ENCODE measurements around the gene CCDC158. TPM values are rescaled to one million over a fixed set of nuclear protein-coding genes. Genes with fewer than 3 reads are reported as not detected.
"Not testable (repeated sequence)": the region's sequence is repeated elsewhere in the genome, so short reads cannot be mapped to it uniquely, and the experiment has no call there.

The CCDC158 gene
- total RNA-seq, 1 donor from 2014 or later = 0.17 TPM

GRCh38 chr4:76300012-76300411, 120.9 kb downstream of the CCDC158 start:
- no peak overlapping the region for H3K4me3 ChIP-seq (ENCODE audit: low read depth, low read length)
- TF ChIP-seq, protein P1, sequence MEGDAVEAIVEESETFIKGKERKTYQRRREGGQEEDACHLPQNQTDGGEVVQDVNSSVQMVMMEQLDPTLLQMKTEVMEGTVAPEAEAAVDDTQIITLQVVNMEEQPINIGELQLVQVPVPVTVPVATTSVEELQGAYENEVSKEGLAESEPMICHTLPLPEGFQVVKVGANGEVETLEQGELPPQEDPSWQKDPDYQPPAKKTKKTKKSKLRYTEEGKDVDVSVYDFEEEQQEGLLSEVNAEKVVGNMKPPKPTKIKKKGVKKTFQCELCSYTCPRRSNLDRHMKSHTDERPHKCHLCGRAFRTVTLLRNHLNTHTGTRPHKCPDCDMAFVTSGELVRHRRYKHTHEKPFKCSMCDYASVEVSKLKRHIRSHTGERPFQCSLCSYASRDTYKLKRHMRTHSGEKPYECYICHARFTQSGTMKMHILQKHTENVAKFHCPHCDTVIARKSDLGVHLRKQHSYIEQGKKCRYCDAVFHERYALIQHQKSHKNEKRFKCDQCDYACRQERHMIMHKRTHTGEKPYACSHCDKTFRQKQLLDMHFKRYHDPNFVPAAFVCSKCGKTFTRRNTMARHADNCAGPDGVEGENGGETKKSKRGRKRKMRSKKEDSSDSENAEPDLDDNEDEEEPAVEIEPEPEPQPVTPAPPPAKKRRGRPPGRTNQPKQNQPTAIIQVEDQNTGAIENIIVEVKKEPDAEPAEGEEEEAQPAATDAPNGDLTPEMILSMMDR (conservative IDR thresholded peaks at IDR 0.05; ENCODE audit: low read depth, low read length) = no peak
- DNase-seq (ENCODE audit: low read depth) = no peak

DNA sequence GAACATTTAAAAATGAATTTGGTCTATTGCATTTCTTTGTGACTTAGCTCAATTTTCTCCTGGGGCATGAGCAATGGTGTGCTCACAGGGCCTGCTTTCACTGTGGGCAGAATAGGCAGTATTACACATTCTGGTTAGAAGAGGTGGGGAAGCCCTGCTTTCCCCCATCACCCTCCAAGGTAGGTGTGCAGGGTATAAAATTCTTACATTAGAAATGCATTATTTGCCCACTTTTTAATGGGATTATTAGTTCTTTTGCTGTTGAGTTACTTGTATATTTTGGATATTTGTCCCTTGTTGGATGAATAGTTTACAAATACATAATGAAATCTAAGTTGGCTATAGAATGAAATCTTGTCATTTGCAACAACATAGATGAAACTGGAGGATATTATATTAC, 122.7 kb downstream of the CCDC158 start:
- no peak for DNase-seq (ENCODE audit: low read depth)
- TF ChIP-seq, protein P1 (conservative IDR thresholded peaks at IDR 0.05; ENCODE audit: low read depth, low read length) = no peak
- H3K4me3 ChIP-seq (ENCODE audit: low read depth, low read length) = no peak overlapping the region

- TF ChIP-seq, protein P1 (conservative IDR thresholded peaks at IDR 0.05; ENCODE audit: low read depth, low read length) = no peak
- H3K4me3 ChIP-seq (ENCODE audit: low read depth, low read length) = no peak overlapping the region
- no peak for DNase-seq (ENCODE audit: low read depth)
Measured at GRCh38 chr4:76296286-76296820, 124.6 kb downstream of the CCDC158 start.

- TF ChIP-seq, protein P1 (conservative IDR thresholded peaks at IDR 0.05; ENCODE audit: low read depth, low read length) = no peak
- no peak for DNase-seq (ENCODE audit: low read depth)
- H3K4me3 ChIP-seq (ENCODE audit: low read depth, low read length) = no peak overlapping the region
Measured at GRCh38 chr4:76293772-76294171, 127.2 kb downstream of the CCDC158 start.

GRCh38 chr4:76292730-76293129, 128.2 kb downstream of the CCDC158 start:
- TF ChIP-seq, protein P1 (conservative IDR thresholded peaks at IDR 0.05; ENCODE audit: low read depth, low read length) = no peak
- DNase-seq (ENCODE audit: low read depth) = no peak

DNA sequence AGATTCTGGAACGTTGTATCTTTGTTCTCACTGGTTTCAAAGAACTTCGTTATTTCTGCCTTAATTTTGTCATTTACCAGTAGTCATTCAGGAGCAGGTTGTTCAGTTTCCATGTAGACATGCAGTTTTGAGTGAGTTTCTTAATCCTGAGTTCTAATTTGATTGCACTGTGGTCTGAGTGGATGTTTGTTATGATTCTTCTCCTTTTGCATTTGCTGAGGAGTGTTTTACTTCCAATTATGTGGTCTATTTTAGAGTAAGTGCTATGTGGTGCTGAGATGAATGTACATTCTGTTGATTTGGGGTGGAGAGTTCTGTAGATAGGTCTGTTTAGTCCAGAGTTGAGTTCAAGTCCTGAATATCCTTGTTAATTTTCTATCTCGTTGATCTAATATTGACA, 133.1 kb downstream of the CCDC158 start:
- not testable (repeated sequence) for H3K4me3 ChIP-seq (ENCODE audit: low read depth, low read length); DNase-seq (ENCODE audit: low read depth)

More at GRCh38 chr4:76292730-76293129, 128.2 kb downstream of the CCDC158 start:
- no peak overlapping the region for H3K4me3 ChIP-seq (ENCODE audit: low read depth, low read length)

DNA sequence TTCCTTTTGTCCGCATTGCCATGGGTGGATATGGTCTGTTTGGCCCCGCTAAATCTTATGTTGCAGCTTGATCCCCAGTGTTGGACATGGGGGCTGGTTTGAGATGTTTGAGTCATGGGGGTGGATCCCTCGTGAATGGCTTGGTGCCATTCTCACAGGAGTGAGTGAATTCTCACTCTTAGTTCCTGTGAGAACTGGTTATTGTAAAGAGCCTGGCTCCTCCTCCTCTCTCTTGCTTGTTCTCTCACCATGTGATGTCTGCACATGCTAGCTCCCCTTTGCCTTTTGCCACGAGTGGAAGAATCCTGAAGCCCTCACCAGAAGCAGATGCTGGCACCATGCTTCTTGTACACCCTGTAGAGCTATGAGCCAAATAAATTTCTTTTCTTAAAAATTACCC, 137.0 kb downstream of the CCDC158 start:
- TF ChIP-seq, protein P1 (conservative IDR thresholded peaks at IDR 0.05; ENCODE audit: low read depth, low read length) = no peak
- no peak for DNase-seq (ENCODE audit: low read depth)
- no peak overlapping the region for H3K4me3 ChIP-seq (ENCODE audit: low read depth, low read length)
